Stimulated activated CD4-positive, alpha-beta T cell treated with anti-CD3 and anti-CD28 coated beads, TNF-alpha, amount 100 ng/mL, for 24 hours (primary cell): ENCODE data around the gene ZNF630.
"Not testable (repeated sequence)": the region's sequence is repeated elsewhere in the genome, so short reads cannot be mapped to it uniquely, and the experiment has no call there.

Source experiments
- DNase-seq, 3 experiments: peaks; one replicate each; pipeline ENCODE4 v3.0.0-alpha.2; 2020; ENCODE audit warnings: low read depth in 3 of 3

ZNF630 gene

DNA sequence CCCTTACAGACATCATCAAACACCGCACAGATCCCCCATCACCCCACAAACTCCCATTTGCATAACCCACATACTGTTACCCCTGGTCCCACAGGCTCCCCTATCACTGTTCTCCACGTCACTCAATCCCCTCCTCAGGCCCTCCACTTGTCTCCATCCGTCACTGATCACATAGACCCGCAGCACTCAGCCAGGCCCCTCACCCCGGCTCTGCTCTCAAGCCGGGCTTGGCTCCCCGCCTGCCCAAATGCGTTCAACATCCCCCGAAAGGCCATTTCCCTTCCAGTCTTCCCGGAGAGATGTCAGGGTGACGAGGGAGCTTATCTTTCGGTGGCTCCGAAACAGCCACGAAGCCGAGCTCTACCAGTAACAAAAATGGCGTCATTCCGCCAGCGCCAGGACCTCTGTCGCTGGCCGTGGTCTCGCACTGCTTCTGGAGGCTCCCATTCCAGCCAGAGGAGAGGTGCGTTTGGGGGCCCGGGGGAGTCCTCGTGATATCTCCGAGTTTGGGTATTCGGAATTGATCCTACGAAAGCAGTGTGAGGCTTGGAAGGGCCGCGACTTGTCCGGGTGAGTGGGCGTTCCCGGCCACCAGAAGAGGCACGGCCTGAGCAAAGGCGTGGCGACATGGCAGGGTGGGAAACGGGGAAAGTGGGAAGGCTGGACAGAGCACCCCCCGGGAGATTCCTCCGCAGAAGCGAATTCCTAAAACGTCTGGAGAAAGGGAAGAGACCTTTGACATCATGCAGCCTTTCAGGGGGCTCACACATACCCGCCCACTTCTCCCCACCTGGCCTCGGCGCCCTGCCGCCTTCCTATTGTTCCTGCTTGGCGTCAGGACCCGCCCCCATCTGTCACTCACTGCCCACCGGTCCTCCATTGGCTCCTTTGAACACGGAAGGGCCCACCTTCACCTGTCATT lies at the start of gene ZNF630:
ZNF630 (minus strand) TSS at position 577 of the 922 bp plus-strand sequence. CDS start 4,754 bp downstream, outside the sequence.
- peak; percentile 12 to 60 (median 24) for DNase-seq

DNA sequence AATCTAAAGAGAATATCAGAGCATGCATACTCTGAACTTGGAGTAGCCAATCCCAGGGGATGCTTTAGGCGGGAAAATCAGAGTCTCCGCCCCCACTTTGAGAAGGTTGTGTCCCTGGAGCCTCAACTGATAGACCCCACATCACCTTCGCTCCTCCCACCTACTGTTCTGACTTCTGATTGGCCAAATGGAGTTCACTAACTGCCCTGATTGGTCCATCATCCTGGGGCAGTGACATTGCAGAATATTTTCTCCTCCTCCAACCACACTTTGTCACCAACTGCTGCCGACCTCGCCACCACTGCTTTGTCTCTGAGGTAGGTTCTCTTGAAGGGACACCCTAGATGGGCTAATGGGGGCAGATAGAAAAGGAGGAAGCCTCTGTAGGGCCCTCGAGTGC lies 36.3 kb upstream of the ZNF630 start:
- no peak for DNase-seq

DNA sequence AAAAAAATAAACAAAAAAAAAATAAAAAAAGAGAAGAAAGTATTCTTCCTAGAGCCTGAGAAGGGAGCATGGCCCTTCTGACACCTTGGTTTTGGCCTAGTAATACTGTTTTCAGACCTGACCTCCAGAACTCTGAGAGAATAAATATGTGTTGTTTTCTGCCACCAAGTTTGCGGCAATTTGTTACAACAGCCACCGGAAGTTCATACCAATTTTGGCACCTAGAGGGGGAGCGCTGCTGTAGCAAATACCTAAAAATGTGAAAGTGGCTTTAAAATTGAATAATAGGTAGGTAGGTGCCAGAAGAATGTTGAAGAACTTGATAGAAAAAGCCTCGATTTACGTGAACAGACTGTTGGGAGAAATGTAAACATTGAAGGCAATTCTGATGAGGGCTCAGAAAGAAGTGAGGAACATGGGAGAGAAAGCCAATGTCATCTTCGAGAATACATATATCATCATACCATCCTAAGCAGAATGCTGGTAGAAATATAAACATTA lies 31.5 kb upstream of the ZNF630 start:
- no peak for DNase-seq

- DNase-seq, result no peak
Observed at GRCh38 chrX:48101443-48101842, 30.0 kb upstream of the ZNF630 start.

DNA sequence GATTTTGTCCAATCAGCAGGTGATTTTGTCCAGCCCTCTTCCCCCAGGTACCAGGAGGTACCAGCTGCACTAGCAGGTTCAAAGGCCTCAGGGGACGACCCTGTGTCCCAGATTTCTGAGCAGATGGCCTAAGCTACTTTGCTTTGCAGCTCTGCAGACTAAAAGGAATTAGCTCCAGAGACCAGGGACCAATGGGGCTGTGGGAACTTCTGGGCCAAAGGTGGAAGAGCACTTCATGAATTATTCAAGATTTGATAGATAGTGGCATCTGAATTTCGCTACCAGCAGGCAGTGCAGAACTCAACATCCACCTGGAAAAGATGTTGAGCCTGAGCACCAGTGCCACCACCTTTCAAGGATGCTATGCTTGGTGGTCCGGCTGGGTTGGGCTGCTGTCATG lies 21.1 kb upstream of the ZNF630 start:
- DNase-seq, result not testable (repeated sequence)

GRCh38 chrX:48090123-48090522 lies 18.7 kb upstream of the ZNF630 start:
- no peak for DNase-seq

- DNase-seq, result no peak
Observed at GRCh38 chrX:48086082-48086481, 14.6 kb upstream of the ZNF630 start.

GRCh38 chrX:48083706-48084105 lies 12.3 kb upstream of the ZNF630 start:
- no peak for DNase-seq

DNA sequence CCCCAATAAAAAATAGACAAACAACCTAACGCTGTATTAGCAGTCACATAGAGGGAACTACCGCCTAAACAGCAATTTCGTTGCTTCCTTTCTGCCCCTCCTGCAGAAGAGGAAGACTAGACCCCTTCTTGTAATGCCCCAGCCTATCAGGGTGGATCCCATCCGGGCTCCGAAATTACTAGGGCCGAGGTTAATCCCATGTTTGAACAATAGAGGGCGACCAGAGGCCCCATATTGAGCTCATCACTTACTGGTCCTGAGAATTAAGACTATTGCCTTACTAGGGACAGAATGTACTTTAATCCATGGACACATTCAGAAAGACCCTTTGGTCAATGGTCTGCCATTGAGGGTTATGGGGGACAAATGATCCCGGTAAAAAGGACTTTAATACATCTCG lies 11.8 kb upstream of the ZNF630 start:
- peak; percentile 5 to 29 (median 21) for DNase-seq

- DNase-seq, result no peak
Observed at GRCh38 chrX:48076343-48076742, 4.9 kb upstream of the ZNF630 start.

GRCh38 chrX:48071986-48072605 lies 656 bp upstream of the ZNF630 start:
- DNase-seq, result no peak

DNA sequence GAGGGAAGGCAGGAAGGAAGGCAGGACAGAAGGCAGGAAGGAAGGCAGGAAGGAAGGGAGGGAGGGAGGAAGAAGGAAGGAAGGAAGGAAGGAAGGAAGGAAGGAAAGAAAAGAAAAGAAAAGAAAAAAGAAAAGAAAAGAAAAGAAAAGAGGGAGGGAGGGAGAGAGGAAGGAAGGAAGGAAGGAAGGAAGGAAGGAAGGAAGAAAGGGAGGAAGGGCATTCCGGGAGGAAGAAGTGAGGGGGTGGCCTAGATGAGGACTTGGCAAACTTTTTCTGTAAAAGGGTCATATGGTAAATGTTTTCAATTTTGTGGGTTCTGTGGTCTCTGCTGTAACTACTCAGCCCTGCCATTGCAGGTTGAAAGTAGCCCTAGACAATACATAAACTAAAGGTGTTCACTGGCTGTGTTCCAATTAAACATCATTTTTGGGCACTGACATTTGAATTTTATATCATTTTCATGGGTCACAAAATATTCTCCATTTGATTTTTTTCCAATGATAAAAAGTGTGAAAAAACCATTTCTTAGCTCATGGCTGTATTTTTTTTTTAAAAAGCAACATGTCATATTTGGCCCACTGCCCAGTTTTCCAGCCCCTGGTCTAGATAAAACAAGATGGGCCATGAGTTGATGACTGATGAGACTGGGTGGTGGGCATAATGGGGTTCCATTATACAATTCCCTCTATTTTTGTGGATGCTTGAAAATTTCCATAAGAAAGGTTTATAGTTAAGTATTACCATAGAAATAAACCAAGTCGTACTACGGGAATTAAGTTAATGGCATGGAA lies 3.1 kb downstream of the ZNF630 start:
- DNase-seq, result no peak

GRCh38 chrX:48064261-48064660 lies 7.2 kb downstream of the ZNF630 start:
- DNase-seq, result no peak

DNA sequence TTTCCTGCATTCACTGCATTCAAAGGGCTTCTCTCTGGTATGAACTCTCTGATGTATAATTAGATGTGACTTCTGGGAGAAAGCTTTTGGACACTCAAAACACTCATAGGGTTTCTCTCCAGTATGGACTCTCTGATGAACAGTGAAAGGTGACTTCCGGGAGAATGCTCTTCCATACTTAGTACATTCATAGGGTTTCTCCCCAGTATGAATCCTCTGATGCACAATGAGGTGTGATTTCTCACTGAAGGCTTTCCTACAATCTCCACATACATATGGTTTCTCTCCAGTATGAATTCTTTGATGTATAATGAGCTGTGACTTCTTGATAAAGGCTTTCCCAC lies 12.2 kb downstream of the ZNF630 start:
- DNase-seq, result no peak

DNA sequence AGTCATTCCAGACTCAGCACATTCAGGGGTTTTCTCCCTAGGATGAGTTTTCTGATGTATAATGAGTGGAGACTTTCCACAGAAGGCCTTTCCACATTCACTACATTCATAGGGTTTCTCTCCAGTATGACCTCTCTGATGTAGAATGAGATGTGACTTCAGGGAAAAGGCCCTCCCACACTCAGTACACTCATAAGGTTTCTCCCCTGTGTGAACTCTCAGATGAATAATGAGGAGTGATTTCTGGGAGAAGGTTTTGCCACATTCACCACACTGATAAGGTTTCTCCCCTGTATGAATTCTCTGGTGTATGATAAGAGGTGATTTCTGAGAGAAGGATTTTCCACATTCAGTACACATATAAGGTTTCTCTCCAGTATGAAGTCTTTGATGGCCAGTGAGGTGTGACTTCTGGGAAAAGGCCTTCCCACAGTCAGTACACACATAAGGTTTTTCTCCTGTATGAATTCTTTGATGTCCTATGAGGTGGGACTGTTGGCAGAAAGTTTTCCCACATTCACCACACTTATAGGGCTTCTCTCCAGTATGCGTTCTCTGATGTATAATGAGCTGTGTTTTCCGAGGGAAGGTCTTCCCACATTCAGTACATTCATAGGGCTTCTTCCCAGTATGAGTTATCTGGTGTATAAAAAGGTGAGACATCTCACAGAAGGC lies 12.7 kb downstream of the ZNF630 start:
- DNase-seq, result no peak

DNA sequence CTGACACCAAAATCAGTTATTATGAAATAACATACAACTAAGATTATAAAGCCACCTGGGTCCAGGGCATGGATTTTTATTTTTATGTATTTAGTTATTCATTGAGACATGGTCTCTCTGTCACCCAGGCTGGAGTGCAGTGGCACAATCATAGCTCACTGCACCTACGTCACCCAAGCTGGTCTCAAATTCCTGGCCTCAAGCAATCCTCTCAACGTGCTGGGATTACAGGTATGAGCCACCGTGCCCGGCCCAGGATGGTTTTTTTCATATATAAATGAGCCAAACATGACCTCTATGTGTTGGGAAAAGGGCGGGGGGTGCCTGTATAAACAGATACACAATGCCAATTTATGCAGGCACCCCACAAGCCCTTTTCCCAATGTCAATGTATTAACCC lies 24.6 kb downstream of the ZNF630 start:
- no peak for DNase-seq

DNA sequence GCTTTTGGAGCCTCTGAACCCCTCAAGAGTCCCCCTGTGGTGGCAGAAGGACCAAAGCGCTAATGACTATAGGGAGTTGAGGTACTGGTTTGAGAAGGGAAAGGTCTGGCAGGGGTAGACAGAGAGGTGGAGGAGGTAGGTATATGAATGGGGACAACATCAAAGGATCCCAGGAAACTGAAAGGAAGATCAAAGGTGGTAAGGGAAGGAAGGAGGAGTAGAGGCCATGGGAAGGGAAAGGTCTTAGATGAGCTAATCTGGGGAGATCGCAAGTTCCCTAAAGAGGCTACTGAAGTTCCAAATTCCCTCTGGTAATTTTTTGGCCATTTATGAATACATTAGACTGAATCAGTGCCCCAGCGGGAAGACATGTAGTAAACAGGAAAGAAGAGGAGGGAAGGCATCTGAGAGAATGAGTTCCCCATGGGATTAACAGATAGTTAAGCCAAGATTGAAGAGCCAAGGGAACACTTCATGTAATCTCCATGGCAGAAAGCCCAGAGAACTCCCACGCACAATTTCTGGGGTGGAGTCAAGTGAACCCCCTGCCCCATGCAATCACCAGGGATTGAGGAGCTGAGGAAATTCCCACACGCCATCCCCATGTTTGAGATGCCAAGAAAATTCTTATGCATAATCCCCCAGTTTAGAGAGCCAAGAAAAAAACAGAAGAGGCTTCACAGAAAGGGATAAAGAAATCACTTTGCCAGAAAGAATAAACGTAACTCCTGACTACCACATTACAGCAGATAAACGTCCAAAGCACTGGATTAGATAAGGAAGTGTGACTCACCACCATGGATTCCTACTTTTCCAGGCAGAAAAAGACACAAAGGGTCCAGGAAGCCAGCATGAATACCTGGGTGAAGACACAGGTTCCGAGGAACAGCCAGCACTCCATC lies 25.8 kb downstream of the ZNF630 start:
- no peak for DNase-seq

GRCh38 chrX:48043056-48043455 lies 28.4 kb downstream of the ZNF630 start:
- DNase-seq, result no peak

- DNase-seq, result no peak
Observed at GRCh38 chrX:48035891-48036290, 35.5 kb downstream of the ZNF630 start.

DNA sequence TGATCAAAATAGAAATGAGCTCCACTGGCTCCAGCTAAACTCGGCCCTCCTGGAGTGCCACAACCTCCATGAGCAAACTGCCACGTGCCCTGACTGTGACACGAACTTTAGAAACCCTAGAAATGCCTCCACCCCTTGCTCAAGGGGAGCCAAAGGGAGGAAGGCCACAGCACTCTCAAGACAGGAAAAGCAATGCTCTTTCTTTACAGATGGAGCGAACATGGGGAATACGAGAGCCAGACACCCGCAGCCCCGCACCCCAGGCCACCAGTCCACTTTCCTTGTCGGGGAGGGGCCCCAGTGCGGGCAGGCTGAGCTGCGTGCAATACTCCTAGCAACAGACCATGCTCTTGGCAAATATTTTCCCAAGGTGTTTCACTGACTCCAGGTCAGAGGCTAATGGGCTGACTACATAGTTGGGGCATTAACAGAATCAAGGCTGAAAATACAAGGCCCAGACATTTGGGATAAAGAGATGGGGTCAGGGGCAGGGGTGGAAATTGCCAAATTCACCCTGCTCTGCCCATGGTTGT lies 40.7 kb downstream of the ZNF630 start:
- not testable (repeated sequence) for DNase-seq
